Measurements from ENCODE around the gene XRCC6. TPM values are rescaled to one million over a fixed set of nuclear protein-coding genes. Genes with fewer than 3 reads are reported as not detected.

Gene XRCC6
- total and polyA plus RNA-seq, 3 donors from 2014 or later: 290 to 621 (median 317) TPM

DNA sequence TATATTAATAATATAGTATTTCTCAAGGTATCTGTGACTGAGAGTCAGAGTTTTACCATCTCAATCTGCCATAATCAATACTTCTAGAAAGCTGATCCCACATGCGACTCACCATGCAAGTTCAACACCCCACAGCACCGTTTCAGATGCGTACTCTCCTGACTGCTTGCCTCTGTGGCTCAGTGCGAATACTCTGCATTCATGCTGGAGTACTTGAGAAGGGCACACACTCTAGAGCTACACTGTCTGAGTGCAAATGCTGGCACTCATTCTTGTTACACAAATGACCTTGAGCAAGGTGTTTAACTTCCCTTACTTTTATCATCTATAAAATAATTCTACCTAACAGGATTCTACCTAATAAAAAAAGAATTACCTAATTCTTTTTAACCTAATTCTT is 55.0 kb downstream of the XRCC6 start:
- no peak for DNase-seq
- intact Hi-C loops (cut with DNase I; ENCODE audit: low total_unique reads): no loop called here
- H3K4me1 ChIP-seq: no peaks in the 10 kb centered on the region
- H3K36me3 ChIP-seq (ENCODE audit: low read depth, missing control alignments): no peaks in the 10 kb centered on the region
- H3K27me3 ChIP-seq: no peaks in the 10 kb centered on the region
- H3K9me3 ChIP-seq: no peaks in the 10 kb centered on the region
- 97% methylated on average over 4 of the region's 4 CpGs for WGBS, 2 donors
- no peak overlapping the region for H3K27ac ChIP-seq
- no peak for TF ChIP-seq POLR2A (IDR thresholded peaks at IDR 0.05)
- TF ChIP-seq, protein P1, sequence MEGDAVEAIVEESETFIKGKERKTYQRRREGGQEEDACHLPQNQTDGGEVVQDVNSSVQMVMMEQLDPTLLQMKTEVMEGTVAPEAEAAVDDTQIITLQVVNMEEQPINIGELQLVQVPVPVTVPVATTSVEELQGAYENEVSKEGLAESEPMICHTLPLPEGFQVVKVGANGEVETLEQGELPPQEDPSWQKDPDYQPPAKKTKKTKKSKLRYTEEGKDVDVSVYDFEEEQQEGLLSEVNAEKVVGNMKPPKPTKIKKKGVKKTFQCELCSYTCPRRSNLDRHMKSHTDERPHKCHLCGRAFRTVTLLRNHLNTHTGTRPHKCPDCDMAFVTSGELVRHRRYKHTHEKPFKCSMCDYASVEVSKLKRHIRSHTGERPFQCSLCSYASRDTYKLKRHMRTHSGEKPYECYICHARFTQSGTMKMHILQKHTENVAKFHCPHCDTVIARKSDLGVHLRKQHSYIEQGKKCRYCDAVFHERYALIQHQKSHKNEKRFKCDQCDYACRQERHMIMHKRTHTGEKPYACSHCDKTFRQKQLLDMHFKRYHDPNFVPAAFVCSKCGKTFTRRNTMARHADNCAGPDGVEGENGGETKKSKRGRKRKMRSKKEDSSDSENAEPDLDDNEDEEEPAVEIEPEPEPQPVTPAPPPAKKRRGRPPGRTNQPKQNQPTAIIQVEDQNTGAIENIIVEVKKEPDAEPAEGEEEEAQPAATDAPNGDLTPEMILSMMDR (IDR thresholded peaks at IDR 0.05): no peak
- no peak overlapping the region for H3K4me3 ChIP-seq

DNA sequence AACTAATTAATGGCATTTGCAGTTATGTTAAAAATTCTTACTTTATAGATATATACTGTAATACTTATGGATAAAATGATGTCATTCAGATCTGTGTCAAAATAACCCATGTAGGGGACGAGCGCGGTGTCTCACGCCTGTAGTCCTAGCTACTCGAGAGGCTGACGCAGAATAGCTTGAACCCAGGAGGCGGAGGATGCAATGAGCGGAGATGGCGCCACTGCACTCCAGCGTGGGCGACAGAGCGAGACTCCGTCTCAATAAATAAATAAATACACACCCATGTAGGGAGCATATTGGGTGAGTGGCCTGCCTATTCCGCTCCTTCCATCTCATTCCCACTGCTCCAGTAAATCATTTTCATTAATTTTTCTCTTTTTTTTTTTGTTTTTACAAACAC is 60.5 kb downstream of the XRCC6 start:
- no peak for DNase-seq
- Histone ChIP-seq H3K27me3 (no peaks in the 10 kb centered on the region), H3K36me3 (ENCODE audit: low read depth, missing control alignments) (no peaks in the 10 kb centered on the region), H3K4me3 (peak overlapping the region; percentile 65 to 76), H3K4me1 (peaks cover 4% of the 10 kb centered on the region), H3K9me3 (no peaks in the 10 kb centered on the region), H3K27ac (peak overlapping the region; percentile 75 to 82)
- 26 to 42% methylated on average over 14 of the region's 14 CpGs for WGBS, 2 donors
- TF ChIP-seq POLR2A (IDR thresholded peaks at IDR 0.05): no peak
- TF ChIP-seq, protein P1 (IDR thresholded peaks at IDR 0.05): no peak
- intact Hi-C loops (cut with DNase I; ENCODE audit: low total_unique reads): no loop called here

DNA sequence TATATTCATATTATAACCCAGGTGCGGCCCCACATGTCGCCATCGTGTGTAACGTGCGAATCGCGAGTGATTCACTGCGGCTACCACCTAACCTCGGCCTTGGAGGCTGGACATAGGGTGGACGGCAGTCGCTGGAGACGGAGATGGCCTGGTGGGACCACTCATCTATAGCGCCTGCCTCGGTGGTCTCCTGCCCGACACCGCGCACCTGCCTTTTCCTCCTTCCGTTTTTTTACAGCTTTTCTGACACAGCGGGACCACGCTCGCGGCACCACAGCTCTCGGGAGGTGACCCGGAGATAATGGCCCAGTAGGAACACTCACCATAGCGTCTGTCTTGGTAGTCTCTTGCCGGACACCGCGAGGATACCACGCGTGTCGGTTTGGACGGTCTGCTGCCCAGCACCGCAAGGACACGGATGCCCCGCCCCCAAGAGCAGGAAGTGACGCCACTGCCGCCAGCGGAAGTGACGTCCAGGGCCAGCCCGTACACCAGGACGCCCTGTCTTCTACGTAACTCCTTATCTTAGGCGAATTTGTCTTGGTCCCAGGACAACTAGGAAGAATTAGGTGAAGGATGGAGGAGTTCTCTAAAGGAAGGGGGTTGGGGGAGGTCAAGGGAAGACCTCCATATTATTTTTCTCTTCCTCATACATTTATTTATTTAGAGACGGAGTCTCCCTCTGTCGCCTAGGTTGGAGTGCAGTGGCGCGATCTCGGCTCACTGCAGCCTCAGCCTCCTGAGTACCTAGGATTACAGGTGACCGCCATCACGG is 61.1 kb downstream of the XRCC6 start:
- TF ChIP-seq POLR2A (IDR thresholded peaks at IDR 0.05): peak; percentile 50
- TF ChIP-seq, protein P1 (IDR thresholded peaks at IDR 0.05): no peak
- Histone ChIP-seq H3K4me1 (peaks cover 4% of the 10 kb centered on the region), H3K4me3 (peak overlapping the region; percentile 65 to 76), H3K36me3 (ENCODE audit: low read depth, missing control alignments) (no peaks in the 10 kb centered on the region), H3K27me3 (no peaks in the 10 kb centered on the region), H3K9me3 (no peaks in the 10 kb centered on the region), H3K27ac (peak overlapping the region; percentile 75 to 82)
- intact Hi-C loops (cut with DNase I; ENCODE audit: low total_unique reads): no loop called here
- DNase-seq: peak; percentile 93
- 39 to 43% methylated on average over 41 to 50 of the region's 50 CpGs for WGBS, 2 donors

DNA sequence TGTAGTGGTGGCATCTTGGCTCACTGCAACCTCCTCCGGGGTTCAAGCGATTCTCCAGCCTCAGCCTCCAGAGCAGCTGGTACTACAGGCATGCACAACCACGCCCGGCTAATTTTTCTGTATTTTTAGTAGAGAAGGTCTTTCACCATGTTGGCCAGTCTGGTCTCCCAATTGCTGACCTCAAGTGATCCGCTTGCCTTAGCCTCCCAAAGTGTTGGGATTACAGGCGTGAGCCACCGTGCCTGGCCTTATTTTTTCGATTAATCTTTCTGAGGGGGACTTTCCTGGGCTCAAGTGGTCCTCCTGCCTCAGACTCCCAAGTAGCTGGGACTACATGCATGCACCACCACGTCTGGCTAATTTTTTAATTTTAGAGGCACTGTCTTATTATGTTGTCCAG is 62.0 kb downstream of the XRCC6 start:
- WGBS, 2 donors: 56 to 77% methylated on average over 9 of the region's 9 CpGs
- Histone ChIP-seq H3K9me3 (no peaks in the 10 kb centered on the region), H3K36me3 (ENCODE audit: low read depth, missing control alignments) (no peaks in the 10 kb centered on the region), H3K4me3 (peak overlapping the region; percentile 65 to 76), H3K27me3 (no peaks in the 10 kb centered on the region), H3K4me1 (peaks cover 12% of the 10 kb centered on the region), H3K27ac (peak overlapping the region in 1 of 2 donors; percentile 75)
- intact Hi-C loops (cut with DNase I; ENCODE audit: low total_unique reads): no loop called here
- TF ChIP-seq POLR2A (IDR thresholded peaks at IDR 0.05): no peak
- TF ChIP-seq, protein P1 (IDR thresholded peaks at IDR 0.05): no peak
- no peak for DNase-seq

DNA sequence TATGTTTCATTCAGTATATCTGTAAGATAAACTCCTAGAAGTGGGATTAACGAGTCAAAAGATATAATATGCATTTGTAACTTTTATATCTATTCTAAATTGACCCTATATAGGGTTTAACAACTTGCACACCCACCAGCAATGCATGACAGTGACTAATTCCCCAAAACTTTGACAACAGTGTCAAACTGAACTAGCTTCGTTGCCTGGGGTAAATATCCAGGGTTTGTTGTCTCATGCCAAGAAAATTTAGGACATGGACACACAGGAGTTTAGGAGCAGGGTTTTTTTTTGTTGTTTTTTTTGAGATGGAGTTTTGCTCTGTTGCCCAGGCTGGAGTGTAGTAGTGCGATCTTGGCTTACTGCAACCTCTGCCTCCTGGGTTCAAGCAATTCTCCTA is 62.5 kb downstream of the XRCC6 start:
- no peak for TF ChIP-seq POLR2A (IDR thresholded peaks at IDR 0.05)
- TF ChIP-seq, protein P1 (IDR thresholded peaks at IDR 0.05): no peak
- 75 to 77% methylated on average over 3 of the region's 3 CpGs for WGBS, 2 donors
- no peaks in the 10 kb centered on the region for H3K36me3 ChIP-seq (ENCODE audit: low read depth, missing control alignments)
- no peak for DNase-seq
- H3K4me3 ChIP-seq: no peak overlapping the region
- intact Hi-C loops (cut with DNase I; ENCODE audit: low total_unique reads): no loop called here
- no peaks in the 10 kb centered on the region for H3K9me3 ChIP-seq
- H3K27ac ChIP-seq: no peak overlapping the region
- peaks cover 12% of the 10 kb centered on the region for H3K4me1 ChIP-seq
- H3K27me3 ChIP-seq: no peaks in the 10 kb centered on the region

Data from testis (tissue), 3 donors.